HEK293T (cell line): ENCODE data around the gene LSR.

ENCODE experiments used
- FOXA1 ChIP-seq: fragments of 450-650 bp; IDR thresholded peaks from 2 replicates; pipeline ENCODE4 v1.6.1; 2016; ENCODE audit warnings: mild to moderate bottlenecking
- FOXK2 ChIP-seq: fragments of 450-650 bp; IDR thresholded peaks from 2 replicates; pipeline ENCODE4 v1.6.1; 2016; ENCODE audit warnings: mild to moderate bottlenecking
- HDGF ChIP-seq: fragments of 450-650 bp; IDR thresholded peaks from 2 replicates; pipeline ENCODE4 v1.6.1; 2017; ENCODE audit warnings: antibody characterized with exemption, borderline replicate concordance
- NFRKB ChIP-seq: fragments of 450-650 bp; IDR thresholded peaks from 2 replicates; pipeline ENCODE4 v1.6.1; 2016; ENCODE audit warnings: mild to moderate bottlenecking, moderate library complexity

DNA sequence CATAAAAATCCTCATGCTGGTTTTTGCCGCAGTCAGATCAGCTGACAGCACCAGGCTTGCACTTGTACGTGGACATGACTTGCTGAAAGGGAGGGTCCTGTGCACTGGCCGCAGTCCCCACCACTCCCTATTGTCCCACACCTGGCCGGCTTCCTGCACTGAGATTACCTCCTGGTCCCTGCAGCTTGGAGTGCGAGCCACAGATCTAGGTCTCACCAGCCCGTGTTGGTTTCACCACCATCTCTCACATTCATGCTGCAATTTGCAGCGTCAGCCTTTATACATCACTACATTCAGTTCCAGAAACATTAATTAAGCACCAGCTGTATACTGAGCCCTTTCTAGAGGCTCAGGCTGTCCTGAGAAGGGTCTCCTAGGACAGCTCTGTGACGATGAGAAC, 65.2 kb downstream of the LSR start:
- TF ChIP-seq HDGF (no peak), FOXK2 (no peak), NFRKB (no peak), FOXA1 (no peak)
